DOHH2 (cell line): ENCODE measurements around the gene ARL6IP6.

Experiments
- H3F3A ChIP-seq: fragments of 200-600 bp; sonication (generic), shearing (Covaris generic); 2 replicates; pipeline ENCODE4 v1.6.0; 2016; ENCODE audit warnings: antibody characterized with exemption, mild to moderate bottlenecking; ENCODE audit not compliant: control insufficient read depth, insufficient read depth
- H3K27ac ChIP-seq: fragments of 200-600 bp; sonication (generic); 2 replicates; pipeline ENCODE4 v1.5.1; 2014; ENCODE audit warnings: low read depth, mild to moderate bottlenecking, low read length, moderate library complexity
- H3K27me3 ChIP-seq: fragments of 200-600 bp; sonication (generic); 2 replicates; pipeline ENCODE4 v1.6.1; 2014; ENCODE audit warnings: mild to moderate bottlenecking, low read length, mixed read lengths; ENCODE audit not compliant: control insufficient read depth
- H3K36me3 ChIP-seq: fragments of 200-600 bp; sonication (generic); 2 replicates; pipeline ENCODE4 v1.6.1; 2014; ENCODE audit warnings: mild to moderate bottlenecking, low read length, moderate library complexity, mixed read lengths; ENCODE audit not compliant: control insufficient read depth
- H3K4me1 ChIP-seq: fragments of 200-600 bp; sonication (generic); 2 replicates; pipeline ENCODE4 v1.6.1; 2014; ENCODE audit warnings: mild to moderate bottlenecking, low read length, mixed read lengths; ENCODE audit not compliant: control insufficient read depth
- H3K4me2 ChIP-seq: fragments of 200-600 bp; sonication (generic); 2 replicates; pipeline ENCODE4 v1.6.0; 2014; ENCODE audit warnings: mild to moderate bottlenecking, low read length, moderate library complexity
- H3K4me3 ChIP-seq: fragments of 200-600 bp; sonication (generic); 2 replicates; pipeline ENCODE4 v1.5.1; 2014; ENCODE audit warnings: mild to moderate bottlenecking, low read length, mixed read lengths
- H3K79me2 ChIP-seq: fragments of 200-600 bp; sonication (generic); 2 replicates; pipeline ENCODE4 v1.6.1; 2014; ENCODE audit warnings: mild to moderate bottlenecking, low read length, mixed read lengths; ENCODE audit not compliant: control insufficient read depth
- H3K9me2 ChIP-seq: fragments of 200-600 bp; sonication (generic); replicated peaks from 2 replicates; pipeline ENCODE4 v1.6.1; 2014; ENCODE audit warnings: mild to moderate bottlenecking, low read length, mixed read lengths; ENCODE audit not compliant: control insufficient read depth
- H3K9me3 ChIP-seq: fragments of 200-600 bp; sonication (generic); 2 replicates; pipeline ENCODE4 v1.6.1; 2014; ENCODE audit warnings: antibody characterized with exemption, low read length, mixed read lengths; ENCODE audit not compliant: control insufficient read depth, insufficient read depth
- H4K20me1 ChIP-seq: fragments of 200-600 bp; sonication (generic); 2 replicates; pipeline ENCODE4 v1.6.0; 2014; ENCODE audit warnings: low read depth, mild to moderate bottlenecking, antibody characterized with exemption, low read length, moderate library complexity; ENCODE audit not compliant: control insufficient read depth, insufficient read depth
- CTCF ChIP-seq: fragments of 200-600 bp; sonication (generic); IDR thresholded peaks from one replicate; pipeline ENCODE4 v1.5.1; 2014; ENCODE audit warnings: antibody characterized with exemption, mild to moderate bottlenecking, low read depth, low read length; ENCODE audit not compliant: poor library complexity, severe bottlenecking
- EZH2phosphoT487 ChIP-seq: fragments of 200-600 bp; sonication (generic); IDR thresholded peaks from 2 replicates; pipeline ENCODE4 v1.6.1; 2017; ENCODE audit warnings: borderline replicate concordance, mild to moderate bottlenecking, antibody characterized with exemption, low read length, moderate library complexity, mixed read lengths

The ARL6IP6 gene

GRCh38 chr2:152804687-152805408 lies 86.4 kb downstream of the ARL6IP6 start:
- Histone ChIP-seq H3K4me1 (no peaks in the 10 kb centered on the region), H4K20me1 (no peaks in the 10 kb centered on the region), H3K9me2 (no peaks in the 10 kb centered on the region), H3K4me3 (no peak overlapping the region), H3K27me3 (no peaks in the 10 kb centered on the region), H3K79me2 (no peaks in the 10 kb centered on the region), H3K4me2 (no peak overlapping the region), H3K9me3 (no peaks in the 10 kb centered on the region), H3K27ac (no peak overlapping the region), H3K36me3 (no peaks in the 10 kb centered on the region), H3F3A (no peaks in the 10 kb centered on the region)
- TF ChIP-seq CTCF (no peak), EZH2phosphoT487 (no peak)

- Histone ChIP-seq H3K9me3 (peaks cover 7% of the 10 kb centered on the region; the same call in 1 of the 2 replicates), H3K4me3 (no peak overlapping the region), H3K9me2 (no peaks in the 10 kb centered on the region; the same call in 1 of the 2 replicates), H3F3A (no peaks in the 10 kb centered on the region), H3K27ac (no peak overlapping the region), H3K79me2 (no peaks in the 10 kb centered on the region), H3K4me1 (no peaks in the 10 kb centered on the region), H3K27me3 (no peaks in the 10 kb centered on the region), H3K4me2 (no peak overlapping the region), H4K20me1 (no peaks in the 10 kb centered on the region), H3K36me3 (no peaks in the 10 kb centered on the region)
- no peak for TF ChIP-seq EZH2phosphoT487
- no peak for TF ChIP-seq CTCF
Measured at GRCh38 chr2:152811916-152812315, 93.5 kb downstream of the ARL6IP6 start.
